CD4-positive, alpha-beta T cell treated with Interleukin-21 for 1 hour (primary cell): ENCODE data around the gene PRKCB.

Source experiments
- DNase-seq: peaks from one replicate; pipeline ENCODE4 v3.0.0-alpha.2; 2020

The PRKCB gene

GRCh38 chr16:23867566-23867965 lies 31.8 kb downstream of the PRKCB start:
- no peak for DNase-seq

GRCh38 chr16:23868136-23868535 lies 32.4 kb downstream of the PRKCB start:
- no peak for DNase-seq

- DNase-seq: peak; percentile 36
Observed at GRCh38 chr16:23869052-23869451, 33.3 kb downstream of the PRKCB start.

GRCh38 chr16:23871924-23872323 lies 36.1 kb downstream of the PRKCB start:
- DNase-seq: no peak

- DNase-seq: no peak
Observed at GRCh38 chr16:23874613-23875294, 39.0 kb downstream of the PRKCB start.

- no peak for DNase-seq
Observed at GRCh38 chr16:23876256-23876896, 40.6 kb downstream of the PRKCB start.

GRCh38 chr16:23877107-23878070 lies 41.6 kb downstream of the PRKCB start:
- peak; percentile 29 for DNase-seq

- DNase-seq: no peak
Observed at GRCh38 chr16:23879735-23880373, 44.1 kb downstream of the PRKCB start.

- DNase-seq: no peak
Observed at GRCh38 chr16:23889189-23889588, 53.4 kb downstream of the PRKCB start.

- DNase-seq: no peak
Observed at GRCh38 chr16:23893986-23894385, 58.2 kb downstream of the PRKCB start.

GRCh38 chr16:23895052-23895451 lies 59.3 kb downstream of the PRKCB start:
- DNase-seq: no peak

- peak; percentile 10 for DNase-seq
Observed at GRCh38 chr16:23896832-23897821, 61.3 kb downstream of the PRKCB start.

GRCh38 chr16:23898682-23899430 lies 63.1 kb downstream of the PRKCB start:
- no peak for DNase-seq

- DNase-seq: no peak
Observed at GRCh38 chr16:23899869-23900268, 64.1 kb downstream of the PRKCB start.

- no peak for DNase-seq
Observed at GRCh38 chr16:23900480-23901177, 64.8 kb downstream of the PRKCB start.

GRCh38 chr16:23901178-23902033 lies 65.6 kb downstream of the PRKCB start:
- no peak for DNase-seq

GRCh38 chr16:23902034-23902747 lies 66.4 kb downstream of the PRKCB start:
- DNase-seq: no peak

GRCh38 chr16:23902748-23903414 lies 67.1 kb downstream of the PRKCB start:
- no peak for DNase-seq
